Anterior cingulate cortex (tissue), 58 donors: ENCODE measurements around the gene MIEF2.
A peak's percentile ranks its signal among the peaks of the same experiment; 100 is the strongest.

Experiments
- DNase-seq, 58 donors: peaks; one replicate each; lab custom pipeline; 2025; lab: John Stamatoyannopoulos, UW

The MIEF2 gene

DNA sequence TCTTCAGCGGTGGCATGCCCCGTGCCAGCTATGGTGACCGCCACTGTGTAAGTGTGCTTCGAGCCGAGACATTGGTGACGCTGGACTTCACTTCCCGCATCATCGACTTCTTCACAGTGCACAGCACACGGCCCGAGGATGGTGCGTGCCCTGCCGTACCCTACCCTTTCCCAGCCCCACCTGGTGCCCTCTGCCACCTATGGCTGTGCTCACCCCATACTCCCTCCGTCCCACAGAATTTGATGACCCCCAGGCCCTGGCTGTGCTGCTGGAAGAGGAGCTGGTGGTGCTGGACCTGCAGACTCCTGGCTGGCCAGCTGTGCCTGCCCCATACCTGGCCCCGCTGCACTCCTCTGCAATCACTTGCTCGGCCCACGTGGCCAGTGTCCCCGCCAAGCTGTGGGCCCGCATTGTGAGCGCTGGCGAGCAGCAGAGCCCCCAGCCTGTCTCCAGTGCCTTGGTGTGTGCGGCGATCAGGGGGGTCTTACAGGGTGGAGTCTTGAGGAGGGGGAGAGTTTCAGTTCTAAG lies 25.5 kb upstream of the MIEF2 start:
- no peak for DNase-seq

- DNase-seq, result peak in 1 of 58 donors; percentile 43
Measured at GRCh38 chr17:18235743-18236256, 24.7 kb upstream of the MIEF2 start.

GRCh38 chr17:18236494-18236893 lies 24.0 kb upstream of the MIEF2 start:
- DNase-seq, result no peak

GRCh38 chr17:18237461-18237860 lies 23.0 kb upstream of the MIEF2 start:
- DNase-seq, result no peak

DNA sequence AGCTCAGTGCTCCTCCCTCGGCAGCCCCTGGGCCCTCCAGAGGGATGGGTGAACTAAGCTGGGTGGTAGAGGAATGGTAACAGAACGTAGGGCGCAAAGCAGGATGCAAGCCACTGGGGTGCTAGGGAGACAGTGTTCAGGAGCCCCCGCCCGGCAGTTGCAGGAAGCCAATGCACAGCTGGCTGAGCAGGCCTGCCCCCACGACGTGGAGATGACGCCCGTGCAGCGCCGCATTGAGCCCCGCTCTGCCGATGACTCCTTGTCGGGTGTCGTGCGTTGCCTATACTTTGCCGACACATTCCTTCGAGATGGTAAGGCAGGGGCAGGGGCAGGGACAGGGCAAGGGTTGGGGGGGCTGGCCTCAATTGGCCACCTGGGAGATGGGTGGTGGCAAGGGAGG lies 22.2 kb upstream of the MIEF2 start:
- no peak for DNase-seq

DNA sequence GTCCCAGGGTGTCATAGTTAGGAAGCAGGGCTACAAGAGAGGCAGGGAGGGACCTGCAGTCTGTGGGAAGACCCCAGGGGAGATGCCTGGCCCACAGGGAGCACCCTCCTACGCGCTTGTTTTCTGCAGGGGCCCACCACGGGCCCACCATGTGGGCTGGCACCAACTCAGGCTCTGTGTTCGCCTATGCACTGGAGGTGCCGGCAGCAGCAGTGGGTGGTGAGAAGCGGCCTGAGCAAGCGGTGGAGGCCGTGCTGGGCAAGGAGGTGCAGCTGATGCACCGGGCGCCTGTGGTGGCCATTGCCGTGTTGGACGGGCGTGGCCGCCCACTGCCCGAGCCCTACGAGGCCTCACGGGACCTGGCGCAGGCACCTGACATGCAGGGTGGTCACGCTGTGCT lies 20.0 kb upstream of the MIEF2 start:
- DNase-seq, result no peak

DNA sequence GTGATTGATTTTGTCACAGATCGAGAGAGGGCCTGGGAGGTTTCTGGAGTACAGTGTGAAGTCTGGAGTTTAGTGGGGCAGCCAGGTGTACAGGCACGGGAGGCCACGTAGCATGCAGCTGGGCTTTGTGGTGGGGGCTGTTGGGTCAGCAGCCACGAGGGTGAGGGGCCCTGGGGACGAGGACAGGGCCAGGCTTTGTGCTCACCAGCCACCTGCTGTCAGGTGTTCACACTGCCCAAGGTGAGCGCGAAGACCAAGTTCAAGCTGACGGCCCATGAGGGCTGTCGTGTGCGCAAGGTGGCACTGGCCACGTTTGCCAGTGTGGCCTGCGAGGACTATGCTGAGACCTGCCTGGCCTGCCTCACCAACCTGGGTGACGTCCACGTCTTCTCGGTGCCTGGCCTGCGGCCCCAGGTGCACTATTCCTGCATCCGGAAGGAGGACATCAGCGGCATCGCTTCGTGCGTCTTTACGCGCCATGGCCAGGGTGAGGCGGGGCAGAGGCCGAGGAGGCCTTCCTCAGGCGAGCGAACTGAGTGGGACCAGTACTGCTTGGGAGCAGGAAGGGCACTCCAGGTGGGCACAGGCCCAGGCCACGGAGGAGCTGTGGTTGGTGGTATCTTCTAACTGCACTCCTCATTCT lies 19.1 kb upstream of the MIEF2 start:
- no peak for DNase-seq

GRCh38 chr17:18245038-18245776 lies 15.3 kb upstream of the MIEF2 start:
- no peak for DNase-seq

DNA sequence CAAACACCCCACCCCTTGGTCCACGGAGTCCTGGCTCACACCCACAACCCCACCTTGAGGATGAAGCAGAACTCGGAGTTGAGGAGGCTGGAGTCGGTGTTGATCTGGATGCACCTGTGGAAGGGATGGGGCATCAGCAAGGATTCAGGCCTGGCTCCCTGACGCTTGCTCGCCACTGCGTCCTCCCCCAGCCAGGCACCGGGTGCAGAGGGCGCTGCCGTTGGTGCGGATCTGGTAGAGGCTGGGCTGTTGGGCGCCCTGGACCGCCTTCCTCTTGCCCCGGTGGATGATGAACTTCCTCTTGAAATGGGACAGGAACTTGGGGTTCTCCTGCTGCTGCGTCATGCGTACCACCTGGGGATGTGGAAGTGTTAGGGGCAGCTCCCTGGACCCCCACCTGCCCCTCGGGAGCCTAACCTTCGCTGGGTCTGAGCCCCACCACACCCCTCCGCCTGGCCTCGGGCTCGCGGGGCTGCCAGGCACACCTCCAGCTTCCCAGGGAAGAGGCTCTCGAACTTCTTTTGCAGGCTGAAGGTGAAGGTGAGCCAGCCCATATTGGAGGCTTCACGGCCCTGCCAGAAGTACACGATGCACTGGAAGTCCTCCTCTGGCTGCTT lies 14.2 kb upstream of the MIEF2 start:
- DNase-seq, result no peak

- peak in 2 of 58 donors; percentile 58 to 62 for DNase-seq
Measured at GRCh38 chr17:18246880-18247612, 13.4 kb upstream of the MIEF2 start.

DNA sequence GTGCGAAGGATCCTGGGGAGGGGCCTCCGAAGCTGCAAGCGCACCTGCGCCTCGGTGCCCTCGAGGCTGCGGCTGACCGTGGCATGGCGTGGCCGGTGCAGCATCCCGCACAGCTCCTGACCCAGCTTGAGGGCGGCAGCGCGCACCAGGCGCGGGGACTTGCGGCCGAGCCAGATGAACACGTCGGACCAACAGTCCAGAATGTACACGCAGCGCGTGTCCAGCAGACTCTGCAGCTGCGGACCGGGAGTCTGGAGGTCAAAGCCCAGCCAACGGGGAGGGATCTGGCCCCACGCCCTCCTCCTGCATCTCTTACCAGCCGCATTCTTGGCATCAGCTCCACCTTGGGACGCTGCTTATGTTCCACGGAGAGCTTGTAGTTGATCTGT lies 12.9 kb upstream of the MIEF2 start:
- DNase-seq, result peak in 25 of 58 donors; percentile 10 to 74 (median 41)

DNA sequence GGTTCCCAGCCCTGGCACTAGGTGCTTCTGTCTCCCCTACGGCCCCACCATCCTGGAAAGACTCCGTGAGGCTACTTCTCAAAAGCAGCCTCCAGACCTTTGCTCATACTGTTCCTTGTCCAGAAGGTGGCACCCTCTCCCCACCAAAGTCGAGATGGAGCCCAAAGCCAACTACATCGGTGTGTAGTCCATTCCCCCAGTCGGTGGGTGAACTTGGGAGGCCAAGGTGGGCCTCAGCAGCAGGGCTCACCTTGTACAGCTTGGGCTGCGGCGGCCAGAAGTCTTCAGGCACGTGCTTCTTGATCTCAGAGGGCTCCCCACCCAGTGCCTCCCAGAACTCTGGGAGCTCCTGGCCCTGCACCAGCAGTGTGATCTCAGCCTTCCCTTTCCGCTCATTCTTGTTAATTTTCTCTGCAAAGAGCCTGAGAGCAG lies 12.1 kb upstream of the MIEF2 start:
- DNase-seq, result peak in 47 of 58 donors; percentile 15 to 79 (median 50)

DNA sequence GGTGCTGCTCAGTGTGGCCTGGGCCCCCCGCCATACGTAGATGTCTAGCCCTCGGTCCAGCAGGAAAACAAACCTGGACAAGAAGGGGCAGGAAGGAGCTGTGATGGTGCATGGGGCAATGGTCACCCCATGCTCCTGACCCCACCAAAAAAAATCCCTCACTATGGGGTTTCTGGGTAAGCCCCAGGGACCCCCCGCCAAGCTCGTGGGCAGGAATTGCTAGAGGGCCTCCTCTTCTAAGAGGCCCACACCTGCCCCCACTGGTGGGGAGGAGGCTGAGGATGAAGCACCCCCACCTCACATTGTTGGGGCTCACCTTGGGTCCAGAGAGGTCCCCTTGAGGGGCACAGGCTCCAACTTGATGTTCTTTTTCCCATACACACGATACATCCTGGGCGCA lies 11.7 kb upstream of the MIEF2 start:
- no peak for DNase-seq

DNA sequence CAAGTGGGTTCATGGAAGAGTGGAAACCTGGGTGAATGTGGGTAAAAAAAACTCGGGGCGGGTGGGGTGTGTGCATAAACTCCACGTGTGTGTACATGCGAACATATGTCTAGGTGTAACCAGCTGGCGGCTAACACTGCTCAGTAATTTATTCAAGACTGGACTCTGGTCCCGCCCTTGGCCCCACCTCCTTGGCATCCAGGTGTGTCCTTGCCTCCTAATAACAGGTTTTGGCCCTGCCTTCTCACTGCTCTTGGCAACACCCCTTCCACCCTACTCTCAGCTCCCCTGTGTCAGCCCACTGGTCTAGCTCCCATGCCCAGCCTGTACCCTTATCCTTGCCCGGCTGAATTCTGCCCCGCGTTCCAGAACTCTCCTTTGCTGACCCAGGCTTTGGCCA lies 10.2 kb upstream of the MIEF2 start:
- no peak for DNase-seq

DNA sequence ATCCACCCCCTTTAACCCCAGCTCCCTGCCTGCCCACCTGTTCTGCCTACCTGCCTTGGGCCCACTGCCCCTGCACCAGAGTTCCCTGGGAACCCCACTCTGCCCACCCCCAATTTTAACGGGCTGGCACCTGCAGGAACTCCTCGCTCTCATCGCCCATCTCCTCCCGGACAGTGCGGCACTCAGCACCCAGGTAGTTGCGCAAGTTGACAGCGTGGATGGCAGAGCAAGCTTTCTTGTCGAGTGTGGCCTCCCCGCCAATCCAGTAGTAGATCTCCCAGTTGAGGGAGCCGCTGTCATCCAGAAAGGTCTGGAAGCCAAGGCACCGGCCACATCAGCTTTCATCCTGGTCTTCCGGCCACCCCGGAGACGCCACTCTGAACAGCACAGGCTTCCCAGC lies 9.8 kb upstream of the MIEF2 start:
- no peak for DNase-seq

GRCh38 chr17:18251204-18251603 lies 9.3 kb upstream of the MIEF2 start:
- no peak for DNase-seq

DNA sequence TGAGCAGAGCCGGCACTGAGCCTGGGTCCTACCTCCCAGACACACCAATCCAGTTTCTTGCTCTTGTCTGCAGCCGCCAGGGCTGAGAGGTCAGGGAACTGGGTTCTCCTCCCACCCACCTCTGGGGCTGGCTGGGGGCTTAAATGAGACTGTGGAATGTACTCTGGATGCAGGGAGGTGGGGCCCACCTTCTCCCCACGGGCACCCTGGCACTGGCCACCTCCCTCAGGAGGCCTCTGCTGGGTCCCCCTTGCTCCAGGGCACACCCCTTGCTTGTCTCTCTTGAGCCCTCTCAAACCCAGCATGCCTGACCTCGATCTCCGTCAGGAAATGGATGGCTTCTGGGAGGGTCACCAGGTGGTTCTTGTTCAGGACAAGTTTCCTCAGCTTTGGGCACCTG lies 8.3 kb upstream of the MIEF2 start:
- no peak for DNase-seq

DNA sequence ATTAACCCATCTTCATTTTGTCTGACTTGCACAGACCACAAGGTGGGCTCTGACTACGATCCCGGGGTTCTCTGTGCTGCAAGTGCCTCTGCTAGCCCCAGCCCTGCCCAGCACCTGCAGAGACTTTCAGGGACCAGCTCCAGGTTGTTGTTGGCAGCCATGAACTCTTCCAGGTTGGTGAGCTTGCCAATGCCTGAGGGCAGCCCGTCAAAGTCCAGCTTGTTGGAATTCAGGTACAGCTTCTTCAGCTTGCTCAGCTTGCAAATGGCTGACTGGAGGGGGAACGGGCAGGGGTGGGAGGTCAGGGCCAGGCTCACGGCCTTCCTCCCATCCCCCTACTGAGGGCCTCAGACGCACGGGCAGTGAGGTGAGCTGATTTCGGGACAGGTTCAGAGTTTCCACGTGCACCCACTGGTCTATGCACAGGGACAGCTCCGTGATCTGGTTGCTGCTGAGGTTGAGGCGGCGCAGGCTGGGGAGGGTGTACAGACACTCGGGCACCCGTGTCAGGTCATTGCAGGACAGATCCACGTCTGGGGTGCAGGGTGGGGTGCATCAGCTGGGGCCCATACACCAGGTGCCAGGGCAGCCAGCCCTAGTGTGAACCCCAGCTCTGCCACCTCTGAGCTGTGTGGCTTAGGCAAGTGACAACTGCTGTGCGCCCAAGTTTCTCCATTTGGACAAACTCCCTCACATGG lies 7.1 kb upstream of the MIEF2 start:
- DNase-seq, result no peak

- DNase-seq, result no peak
Measured at GRCh38 chr17:18253947-18254821, 6.3 kb upstream of the MIEF2 start.
